ENCODE results near the gene SMC1B.
"Not testable (repeated sequence)": the region's sequence is repeated elsewhere in the genome, so short reads cannot be mapped to it uniquely, and the experiment has no call there.

Gene SMC1B

DNA sequence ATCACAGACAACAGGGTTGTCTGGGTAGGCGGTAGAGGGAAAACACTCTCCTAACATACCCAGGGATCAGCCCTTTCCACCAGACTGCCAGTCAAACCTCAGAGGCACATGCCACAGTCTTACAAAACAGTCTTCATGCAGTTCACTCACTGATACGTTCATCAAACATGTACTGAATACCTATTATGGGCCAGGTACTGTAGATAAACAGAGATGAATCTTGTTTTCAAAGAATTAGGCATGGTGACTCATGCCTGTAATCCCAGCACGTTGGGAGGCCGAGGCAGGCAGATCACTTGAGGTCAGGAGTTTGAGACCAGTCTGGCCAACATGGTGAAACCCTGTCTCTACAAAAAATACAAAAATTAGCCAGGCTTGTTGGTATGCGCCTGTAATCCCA is 60.6 kb downstream of the SMC1B start:
- DNase-seq (ENCODE audit: low read depth in 2 of 2), result not testable (repeated sequence)

DNA sequence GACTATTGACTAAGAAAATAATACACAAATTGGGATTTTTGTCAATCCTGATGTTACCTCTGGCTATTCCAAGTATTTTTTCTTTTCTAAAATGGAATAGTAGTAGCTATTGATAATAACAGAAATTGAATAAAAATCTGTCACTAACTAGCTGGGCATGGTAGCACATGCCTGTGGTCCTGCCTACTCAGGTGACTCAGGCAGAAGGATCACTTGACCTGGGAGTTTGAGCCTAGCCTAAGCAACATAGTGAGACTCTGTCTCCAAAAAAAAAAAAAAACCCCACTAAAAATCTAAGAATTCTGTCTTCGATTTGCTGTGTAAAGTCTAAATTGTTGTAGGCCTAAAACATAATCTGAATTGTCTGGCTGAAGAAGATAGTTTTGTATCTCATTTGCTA is 61.4 kb downstream of the SMC1B start:
- no peak for DNase-seq (ENCODE audit: low read depth in 2 of 2)

DNA sequence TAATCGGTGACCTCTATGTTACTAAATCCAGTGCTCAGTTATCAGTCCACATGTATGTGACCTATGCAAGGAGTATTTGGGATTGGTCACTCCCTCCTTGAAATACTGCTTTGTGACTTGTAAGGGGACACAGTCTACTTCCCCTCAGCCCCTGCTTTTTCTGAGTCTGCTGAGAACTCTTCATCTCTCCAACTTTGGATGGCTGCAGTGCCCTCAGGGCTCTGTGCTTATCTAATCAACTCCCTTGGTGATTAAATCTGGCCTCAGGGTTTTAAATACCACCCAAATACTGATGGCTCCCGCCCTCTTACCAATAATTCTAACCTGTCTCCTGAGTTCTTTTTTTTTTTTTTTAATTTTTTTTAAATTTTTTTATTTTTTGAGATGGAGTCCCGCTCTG is 63.5 kb downstream of the SMC1B start:
- DNase-seq (ENCODE audit: low read depth in 2 of 2), result no peak

DNA sequence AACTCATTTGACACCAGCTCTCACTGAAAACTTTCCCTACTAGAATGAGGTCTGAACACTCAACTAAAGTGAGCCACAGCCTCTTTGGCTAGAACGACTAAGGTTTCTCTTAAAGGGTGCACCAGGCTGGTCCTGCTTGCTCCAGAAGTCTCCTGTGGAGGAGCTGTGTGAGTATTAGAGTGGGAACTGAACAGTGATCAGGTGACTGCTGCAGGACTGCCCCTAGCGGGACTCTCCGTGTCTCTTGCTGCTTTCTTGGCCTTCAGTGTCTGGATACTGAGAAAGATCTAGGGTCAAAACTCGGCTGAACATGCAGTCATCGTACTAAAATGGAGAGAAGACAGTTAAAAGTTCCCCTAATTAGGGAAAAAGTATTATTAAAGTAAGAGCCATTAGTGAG is 69.1 kb downstream of the SMC1B start:
- DNase-seq (ENCODE audit: low read depth in 2 of 2), result no peak

DNA sequence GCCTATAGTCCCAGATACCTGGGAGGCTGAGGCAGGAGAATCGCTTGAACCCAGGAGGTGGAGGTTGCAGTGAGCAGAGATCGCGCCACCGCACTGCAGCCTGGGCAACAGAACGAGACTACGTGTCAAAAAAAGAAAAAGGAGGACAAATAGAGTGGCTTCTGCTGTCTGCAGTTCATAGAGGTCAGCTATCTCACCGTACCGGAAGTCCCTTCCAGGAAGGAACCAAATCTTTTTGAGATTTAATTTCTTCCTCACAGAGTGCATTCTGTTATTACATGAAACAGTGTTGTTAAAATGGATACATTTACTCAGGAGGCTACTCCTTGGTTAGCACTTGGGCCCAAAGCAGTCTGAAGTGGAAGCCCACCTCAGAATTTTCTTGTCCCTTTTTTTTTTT is 70.3 kb downstream of the SMC1B start:
- DNase-seq (ENCODE audit: low read depth in 2 of 2), result no peak

DNA sequence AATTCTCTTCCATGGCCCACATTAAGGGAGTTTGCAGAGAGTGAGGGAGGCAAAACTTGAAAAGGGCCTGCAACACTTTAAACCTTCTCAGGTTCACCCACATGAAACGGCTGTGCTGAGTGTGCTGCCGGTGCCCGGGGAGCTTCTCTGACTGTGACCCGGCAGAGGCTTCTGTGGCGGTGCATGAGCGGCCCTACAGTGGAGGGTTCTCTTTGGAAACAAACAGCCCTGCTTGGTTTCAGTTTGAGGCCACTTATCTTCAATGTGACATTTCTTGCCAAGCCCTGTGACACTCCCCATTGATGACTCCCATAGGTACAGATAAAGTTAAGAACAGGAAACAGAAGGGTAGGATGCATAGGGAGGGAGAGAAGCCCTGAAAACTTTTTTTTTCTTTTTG is 71.9 kb downstream of the SMC1B start:
- no peak for DNase-seq (ENCODE audit: low read depth in 2 of 2)

DNA sequence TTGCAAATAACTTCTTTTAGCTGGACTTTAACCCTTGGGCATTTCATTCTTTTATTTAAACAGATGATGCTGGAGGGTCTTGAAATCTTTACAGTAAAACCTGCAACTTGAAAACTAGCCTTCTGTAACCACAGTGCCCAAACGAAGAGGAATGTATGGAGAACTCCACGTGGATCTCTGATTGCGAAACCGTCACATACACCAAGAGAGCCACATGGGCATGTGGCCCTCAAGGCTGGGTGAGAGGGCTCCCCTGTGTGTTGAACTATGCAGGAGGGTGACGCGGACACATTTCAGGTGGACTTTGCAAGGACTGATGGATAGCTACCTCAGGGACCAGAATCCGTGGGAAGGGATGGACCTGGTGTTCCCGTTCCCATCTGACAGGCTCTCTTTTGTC is 73.1 kb downstream of the SMC1B start:
- DNase-seq (ENCODE audit: low read depth in 2 of 2), result no peak

DNA sequence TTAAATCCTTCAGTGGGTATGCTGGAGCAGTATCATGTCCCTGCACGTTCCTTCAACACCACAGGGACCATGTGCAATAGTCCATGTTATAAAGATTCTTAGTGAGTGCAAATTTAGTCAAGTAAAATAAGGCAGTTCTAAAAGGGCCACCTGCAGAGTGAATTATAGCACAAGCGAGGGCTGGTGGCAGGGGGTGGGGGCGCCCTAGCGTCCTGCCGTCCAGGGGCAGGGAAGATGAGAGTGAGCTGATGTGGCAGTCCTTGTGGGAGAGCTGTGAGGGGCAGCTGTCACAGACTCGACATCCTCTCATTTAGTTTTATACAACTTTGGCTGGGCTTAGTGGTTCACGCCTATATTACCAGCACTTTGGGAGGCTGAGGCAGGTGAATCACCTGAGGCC is 74.6 kb downstream of the SMC1B start:
- no peak for DNase-seq (ENCODE audit: low read depth in 2 of 2)

DNA sequence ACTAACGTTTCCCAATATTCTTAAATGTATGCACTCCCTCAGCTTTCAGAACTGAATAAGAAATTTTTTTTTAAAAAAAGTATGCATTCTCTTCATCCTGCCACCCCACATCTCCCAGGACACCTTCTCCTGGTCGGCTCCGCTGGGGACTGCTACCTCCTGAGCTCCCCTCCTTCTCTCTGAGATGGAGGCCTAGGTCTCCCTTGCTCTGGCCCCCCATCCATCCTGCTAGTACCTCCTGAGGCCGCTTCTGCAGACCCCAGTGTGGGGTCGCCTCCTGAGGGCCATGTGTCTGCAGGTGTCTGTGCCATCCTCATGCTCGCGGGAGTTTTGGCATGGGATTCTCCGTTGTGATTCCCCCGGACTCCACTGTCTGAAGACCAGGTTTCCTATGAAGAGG is 75.9 kb downstream of the SMC1B start:
- DNase-seq (ENCODE audit: low read depth in 2 of 2), result no peak

DNA sequence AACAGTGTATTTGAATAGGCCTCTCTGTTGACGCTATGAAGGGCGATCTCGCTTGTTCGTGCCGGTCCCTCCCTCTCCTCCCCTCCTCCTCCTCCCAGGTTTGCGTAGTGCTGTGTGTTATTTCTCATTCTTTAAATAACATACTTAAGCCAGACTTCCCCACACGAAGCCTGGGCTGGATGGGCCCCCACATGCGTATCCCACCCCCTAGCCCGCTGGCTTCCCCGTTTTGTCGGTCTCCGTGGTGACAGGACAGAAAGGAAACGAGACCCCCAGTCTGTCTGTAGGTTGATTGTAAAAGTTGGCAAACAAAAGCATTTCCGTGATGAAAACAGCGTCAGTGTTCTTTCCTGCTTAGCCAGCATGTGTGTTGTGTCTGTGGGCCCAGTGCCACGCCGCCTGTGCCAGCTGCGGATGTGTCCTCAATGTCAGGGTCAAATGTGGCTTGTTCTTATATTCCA is 76.4 kb downstream of the SMC1B start:
- DNase-seq (ENCODE audit: low read depth in 2 of 2), result no peak

DNA sequence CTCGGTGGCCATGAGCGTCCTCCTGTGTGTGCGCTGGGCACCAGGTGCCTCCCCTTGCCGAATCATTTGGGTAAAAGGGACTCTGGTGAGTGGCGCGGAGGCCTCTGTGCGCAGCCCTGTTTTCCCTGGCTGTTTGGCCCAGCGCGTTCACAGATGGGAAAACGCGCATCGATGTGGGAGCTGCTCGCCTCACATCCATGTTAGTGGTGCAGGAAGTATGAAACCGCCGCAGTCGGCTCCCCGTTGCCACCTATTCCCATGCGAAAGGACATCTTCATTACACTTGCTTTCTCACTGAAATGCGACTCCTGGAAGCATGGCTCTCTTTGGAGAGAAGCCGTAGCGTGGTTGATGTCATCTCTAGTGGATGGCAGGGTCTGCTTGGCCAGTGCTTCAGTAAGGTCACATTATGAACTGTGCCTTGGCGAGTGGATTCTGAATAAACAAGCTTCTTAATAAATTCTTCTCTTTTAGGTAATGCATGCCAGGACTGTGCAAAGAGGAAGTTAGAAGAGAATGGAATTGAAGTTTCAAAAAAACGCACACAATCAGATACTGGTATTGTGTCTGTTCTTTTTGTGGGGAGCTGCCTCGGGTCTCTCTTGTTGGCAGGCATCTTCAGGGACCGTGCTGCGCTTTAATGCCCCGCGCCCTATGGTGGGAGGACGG is 77.4 kb downstream of the SMC1B start:
- DNase-seq (ENCODE audit: low read depth in 2 of 2), result no peak

DNA sequence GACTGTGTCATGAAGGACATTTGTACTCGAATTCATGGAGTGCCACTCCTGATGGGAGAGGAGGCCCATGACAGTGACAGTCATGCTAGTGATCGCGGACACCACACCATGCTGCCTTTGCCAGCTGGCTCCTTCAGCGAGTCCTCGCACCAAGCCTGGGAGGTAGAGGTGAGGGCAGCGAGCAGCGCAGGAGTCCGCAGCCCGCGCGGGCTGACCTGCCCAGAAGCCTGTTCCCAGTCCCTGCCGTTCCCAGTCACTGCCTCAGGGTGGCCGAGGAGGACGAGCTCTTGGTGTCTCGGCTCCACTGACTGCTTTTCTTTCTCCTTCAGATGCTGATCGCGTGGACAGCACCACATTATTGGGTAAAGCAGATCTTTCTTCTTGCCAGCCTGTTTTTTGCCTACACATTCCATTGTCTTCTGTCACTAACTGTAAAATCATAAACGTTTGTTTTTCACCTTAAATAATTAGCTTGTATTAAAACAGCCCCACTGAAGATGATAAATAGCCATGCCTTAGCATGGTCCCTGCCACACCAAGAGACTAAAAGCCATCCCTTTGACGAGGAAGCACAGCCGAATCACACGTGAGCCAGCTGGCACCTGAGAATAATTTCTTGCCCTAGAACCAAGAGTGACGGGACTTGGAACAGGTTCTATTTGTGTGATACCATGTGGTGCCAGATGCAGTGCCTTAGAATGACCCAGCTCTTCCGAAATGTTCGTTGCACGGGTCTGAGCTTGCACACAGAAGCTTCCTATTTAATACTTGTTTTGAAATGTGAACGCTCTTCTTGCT is 78.2 kb downstream of the SMC1B start:
- no peak for DNase-seq (ENCODE audit: low read depth in 2 of 2)

DNA sequence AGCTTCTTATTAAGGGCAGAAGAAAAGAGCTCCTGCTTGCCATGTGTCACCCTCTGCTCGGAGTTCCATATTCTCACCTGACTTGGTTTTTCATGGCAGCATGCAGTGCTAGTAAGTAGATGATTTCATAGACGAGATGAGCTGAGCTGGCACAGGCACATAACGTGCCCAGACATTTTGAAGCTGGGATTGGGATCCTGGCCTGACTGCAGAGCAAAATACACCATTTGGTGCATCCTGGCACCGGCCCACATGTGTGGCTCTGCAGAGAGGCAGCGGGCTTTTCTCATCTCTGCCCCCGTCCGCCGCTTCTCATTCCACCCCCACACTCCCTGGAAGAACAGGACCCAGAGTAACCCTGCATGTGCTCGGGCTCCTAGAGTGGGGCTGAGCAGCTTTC is 78.9 kb downstream of the SMC1B start:
- DNase-seq (ENCODE audit: low read depth in 2 of 2), result no peak

DNA sequence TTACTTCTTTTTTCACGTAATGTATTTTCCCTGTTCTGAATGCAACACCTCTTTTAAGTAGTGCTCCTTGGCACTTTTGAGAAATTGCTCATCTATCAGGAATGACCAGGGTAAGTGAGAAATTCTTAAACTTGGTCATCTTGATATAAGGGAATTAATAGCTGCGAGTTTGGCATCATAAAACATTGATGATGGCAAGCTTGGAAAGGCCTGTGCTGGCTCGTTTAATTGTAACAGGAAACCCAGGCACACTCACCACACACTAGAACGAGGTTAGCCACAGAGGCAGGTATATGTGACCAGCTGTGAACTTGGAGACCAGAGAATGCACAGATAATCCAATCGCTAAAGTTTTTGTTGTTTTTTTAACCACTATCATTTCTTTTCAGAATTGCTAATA is 79.3 kb downstream of the SMC1B start:
- DNase-seq (ENCODE audit: low read depth in 2 of 2), result no peak

DNA sequence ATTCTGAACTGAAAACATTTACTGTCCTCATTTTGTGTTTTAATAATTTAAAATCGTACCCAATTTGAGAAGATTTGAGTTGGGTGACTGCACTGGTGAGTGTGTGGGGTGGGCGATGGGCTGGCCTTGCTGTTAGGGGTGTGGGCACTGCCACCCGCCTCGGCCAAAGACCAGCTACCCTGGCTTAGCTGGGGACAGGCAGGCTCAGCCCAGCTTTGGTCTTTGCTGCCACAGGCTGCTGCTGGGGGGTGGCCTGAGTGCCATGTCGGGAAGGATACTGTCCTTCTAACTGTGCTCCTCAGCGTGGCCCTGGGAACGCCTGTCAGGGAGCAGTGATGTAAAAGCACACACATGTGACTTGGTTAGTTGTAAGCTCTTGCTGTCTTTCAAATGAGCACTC is 81.4 kb downstream of the SMC1B start:
- DNase-seq (ENCODE audit: low read depth in 2 of 2), result no peak

DNA sequence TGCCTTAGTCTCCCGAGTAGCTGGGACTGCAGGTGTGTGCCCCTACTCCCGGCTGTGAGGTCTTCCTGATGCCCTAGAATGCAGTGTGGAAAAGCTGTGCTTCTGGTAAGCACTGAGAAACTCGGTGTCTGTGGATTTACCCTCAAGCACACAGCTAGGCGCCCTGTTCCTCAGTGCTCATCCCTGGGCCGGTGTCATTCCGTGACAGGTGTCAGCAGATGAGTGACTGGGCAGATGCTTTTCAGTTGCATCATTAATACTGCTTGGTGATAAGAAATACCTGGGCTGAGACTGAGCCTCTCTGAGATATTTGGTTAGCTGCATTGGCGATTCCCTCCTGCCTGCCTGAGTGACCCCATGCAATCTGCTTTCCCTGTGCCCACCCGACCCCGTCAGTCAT is 81.9 kb downstream of the SMC1B start:
- DNase-seq (ENCODE audit: low read depth in 2 of 2), result no peak

DNA sequence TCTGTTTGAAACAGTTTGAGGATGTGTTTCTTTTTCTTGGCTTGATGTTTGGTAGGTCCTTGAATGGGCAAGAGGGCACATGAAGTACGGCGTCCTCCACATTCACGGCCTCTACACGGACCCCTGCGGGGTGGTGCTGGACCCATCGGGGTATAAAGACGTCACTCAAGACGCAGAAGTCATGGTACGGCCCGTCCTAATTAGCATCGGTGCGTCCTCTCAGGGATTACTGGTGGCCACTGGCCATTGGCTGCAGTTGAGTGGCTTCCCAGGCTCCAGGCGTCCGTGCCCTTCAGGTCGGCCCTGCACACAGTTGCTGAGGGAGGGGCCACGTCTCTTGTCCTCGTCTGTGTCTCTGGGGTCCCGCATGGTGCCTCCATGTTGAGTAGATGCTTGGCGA is 82.9 kb downstream of the SMC1B start:
- no peak for DNase-seq (ENCODE audit: low read depth in 2 of 2)

DNA sequence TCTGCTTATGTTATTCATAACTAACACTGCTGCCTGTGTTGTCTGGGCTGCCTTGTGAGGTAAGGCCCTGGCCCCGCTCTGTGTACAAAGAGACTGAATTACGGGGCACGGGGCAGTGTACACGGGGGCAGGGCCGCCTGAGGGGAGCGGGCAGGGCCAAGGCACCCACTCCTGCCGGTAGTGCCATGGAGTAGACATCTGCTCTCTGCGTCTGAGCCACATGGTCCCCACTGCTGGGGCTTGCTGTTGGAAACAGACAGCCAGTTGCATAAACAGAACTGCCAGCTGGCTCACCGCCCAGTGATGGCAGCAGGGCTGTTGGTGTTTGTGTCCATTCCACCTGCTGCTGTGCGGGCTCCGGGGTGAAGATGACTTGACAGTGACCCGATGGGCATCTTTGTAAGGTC is 83.9 kb downstream of the SMC1B start:
- DNase-seq (ENCODE audit: low read depth in 2 of 2), result no peak

DNA sequence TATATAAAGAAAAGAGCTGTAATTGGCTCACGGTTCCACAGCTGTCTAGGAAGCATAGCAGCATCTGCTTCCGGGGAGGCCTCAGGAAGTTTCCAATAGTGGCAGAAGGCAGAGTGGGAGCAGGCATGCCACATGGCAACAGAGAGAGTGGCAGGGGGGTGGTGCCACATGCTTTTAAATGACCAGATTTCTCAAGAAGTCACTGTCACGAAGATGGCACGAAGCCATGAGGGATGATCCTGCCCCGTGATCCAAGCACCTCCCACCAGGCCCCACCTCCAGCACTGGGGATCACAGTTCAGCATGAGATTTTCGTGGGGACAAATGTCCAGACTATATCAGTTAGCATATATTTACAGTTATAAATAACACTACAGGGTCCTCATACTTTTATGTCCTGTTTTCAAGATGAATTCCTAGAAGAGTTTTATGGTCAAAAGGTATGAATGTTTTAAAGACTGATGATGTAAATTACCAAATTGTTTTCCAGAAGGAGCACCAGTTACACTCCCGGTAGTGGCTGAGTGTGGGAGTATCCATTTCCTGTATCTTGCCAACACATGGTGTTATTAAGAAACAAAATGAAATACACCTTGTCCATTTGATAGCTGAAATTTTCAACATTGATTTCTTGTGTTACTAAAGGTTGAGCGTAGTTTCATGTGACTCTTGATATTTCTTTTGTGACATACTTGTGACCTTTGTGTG is 84.4 kb downstream of the SMC1B start:
- no peak for DNase-seq (ENCODE audit: low read depth in 2 of 2)

DNA sequence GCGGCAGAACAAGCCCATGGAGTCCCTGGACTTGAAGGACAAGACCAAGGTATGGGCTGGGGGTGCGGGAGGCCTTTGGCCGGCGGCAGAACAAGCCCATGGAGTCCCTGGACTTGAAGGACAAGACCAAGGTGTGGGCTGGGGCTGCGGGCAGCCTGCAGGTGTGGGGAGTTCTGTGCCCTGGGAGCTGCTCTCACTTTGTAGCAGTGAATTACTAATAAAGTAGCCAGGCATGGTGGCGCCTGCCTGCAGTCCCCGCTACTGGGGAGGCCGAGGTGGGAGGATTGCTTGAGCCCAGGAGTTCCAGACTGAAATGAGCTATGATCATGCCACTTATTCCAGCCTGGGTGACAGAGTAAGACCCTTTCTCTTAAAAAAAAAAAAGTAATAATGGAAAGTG is 85.1 kb downstream of the SMC1B start:
- DNase-seq (ENCODE audit: low read depth in 2 of 2), result not testable (repeated sequence)

DNA sequence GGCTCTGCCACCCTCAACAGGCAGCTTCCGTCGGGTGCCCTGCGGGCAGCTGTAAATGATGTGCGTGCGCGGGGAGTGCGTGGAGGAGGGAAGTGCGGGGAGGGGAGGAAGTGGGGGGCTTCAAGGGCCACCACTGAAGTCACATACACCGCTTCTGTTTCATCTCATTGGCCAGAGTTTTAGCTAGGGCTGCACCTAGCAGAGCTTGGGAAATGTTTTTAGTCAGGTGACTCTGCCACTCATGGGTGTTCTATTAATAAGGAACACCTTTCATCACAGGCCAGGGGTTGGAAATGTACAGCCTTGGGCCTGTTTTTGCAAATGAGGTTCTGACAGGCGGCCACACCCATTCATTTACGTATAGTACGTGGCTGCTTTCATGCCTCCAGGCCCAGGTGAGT is 89.1 kb downstream of the SMC1B start:
- DNase-seq (ENCODE audit: low read depth in 2 of 2), result no peak

DNA sequence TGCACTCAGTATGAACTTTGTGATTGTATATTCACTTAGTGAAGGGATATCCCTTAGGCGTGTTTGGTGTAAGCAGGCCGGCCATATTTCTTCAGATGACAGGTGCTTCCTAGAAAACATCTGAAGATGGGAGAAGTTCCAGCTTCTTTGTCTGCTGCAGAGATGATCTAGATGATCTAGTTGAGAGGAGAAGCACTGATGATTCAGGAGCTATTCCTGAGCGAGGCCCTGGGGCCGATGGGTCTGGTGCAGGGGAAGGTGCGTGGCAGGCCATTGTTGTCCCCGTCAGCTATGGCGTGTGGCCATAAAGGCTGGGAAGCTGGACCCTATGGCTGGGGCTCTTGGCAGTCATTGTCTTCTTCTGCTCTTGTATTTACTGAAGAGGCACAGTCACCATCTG is 89.7 kb downstream of the SMC1B start:
- no peak for DNase-seq (ENCODE audit: low read depth in 2 of 2)
